Neuronal stem cell (in vitro differentiated cells): ENCODE measurements around the gene LGR5.
A peak's percentile ranks its signal among the peaks of the same experiment; 100 is the strongest.

Experiments
- DNase-seq: peaks from one replicate; pipeline ENCODE4 v3.0.0-alpha.2; 2013; ENCODE audit warnings: low spot score
- H2AFZ ChIP-seq: one replicate; pipeline ENCODE4 v1.6.1; 2013; ENCODE audit warnings: mild to moderate bottlenecking, low read length, inconsistent platforms
- H2AK5ac ChIP-seq: 2 replicates; pipeline ENCODE4 v1.6.1; 2013; ENCODE audit warnings: low read depth, mild to moderate bottlenecking, inconsistent platforms, low read length, moderate library complexity, mixed read lengths
- H2BK120ac ChIP-seq: 2 replicates; pipeline ENCODE4 v1.6.1; 2013; ENCODE audit warnings: low read depth, mild to moderate bottlenecking, inconsistent platforms, low read length, moderate library complexity, mixed read lengths
- H2BK12ac ChIP-seq: one replicate; pipeline ENCODE4 v1.6.1; 2013; ENCODE audit warnings: low read length, inconsistent platforms
- H2BK15ac ChIP-seq: 2 replicates; pipeline ENCODE4 v1.6.1; 2013; ENCODE audit warnings: mild to moderate bottlenecking, low read length, inconsistent platforms, mixed read lengths
- H2BK5ac ChIP-seq: one replicate; pipeline ENCODE4 v1.6.1; 2013; ENCODE audit warnings: inconsistent platforms, mild to moderate bottlenecking, low read length, moderate library complexity
- H3K14ac ChIP-seq: one replicate; pipeline ENCODE4 v1.6.1; 2013; ENCODE audit warnings: low read length, inconsistent platforms
- H3K18ac ChIP-seq: 2 replicates; pipeline ENCODE4 v1.6.1; 2013; ENCODE audit warnings: low read length, inconsistent platforms
- H3K23ac ChIP-seq: 2 replicates; pipeline ENCODE4 v1.6.1; 2013; ENCODE audit warnings: low read depth, mild to moderate bottlenecking, mixed read lengths, low read length, inconsistent platforms; ENCODE audit not compliant: poor library complexity
- H3K27ac ChIP-seq: replicated peaks from 3 replicates; pipeline ENCODE4 v1.5.1; 2013; ENCODE audit warnings: low read length, inconsistent platforms
- H3K27me3 ChIP-seq, 3 experiments: 2 replicates each; pipeline ENCODE4 v1.6.1; 2013; ENCODE audit warnings: low read length in 3 of 3, mild to moderate bottlenecking in 2 of 3, inconsistent platforms in 1 of 3, low read depth in 1 of 3, mixed read lengths in 1 of 3, moderate library complexity in 1 of 3; ENCODE audit not compliant: control insufficient read depth in 3 of 3, insufficient read depth in 3 of 3
- H3K36me3 ChIP-seq, 2 donors: replicated peaks in 1 of 2; 2 replicates each; pipeline ENCODE4 v1.6.1; 2013; ENCODE audit warnings: low read length in 2 of 2; ENCODE audit not compliant: control insufficient read depth in 2 of 2, insufficient read depth in 2 of 2
- H3K4ac ChIP-seq: 2 replicates; pipeline ENCODE4 v1.6.1; 2013; ENCODE audit warnings: inconsistent platforms, mild to moderate bottlenecking, low read length, moderate library complexity
- H3K4me1 ChIP-seq, 2 donors: 1 replicate in 1 of 2; 2 replicates in 1 of 2; pipeline ENCODE4 v1.6.1; 2013; ENCODE audit warnings: low read length in 2 of 2, low read depth in 1 of 2; ENCODE audit not compliant: control insufficient read depth in 2 of 2, insufficient read depth in 1 of 2
- H3K4me2 ChIP-seq: one replicate; pipeline ENCODE4 v1.6.1; 2013; ENCODE audit warnings: mild to moderate bottlenecking, low read length, inconsistent platforms; ENCODE audit not compliant: insufficient read depth, poor library complexity, severe bottlenecking
- H3K4me3 ChIP-seq, 2 donors: 2 replicates each; pipeline ENCODE4 v1.5.1; 2013; ENCODE audit warnings: low read length in 2 of 2, mild to moderate bottlenecking in 2 of 2, inconsistent platforms in 1 of 2, moderate library complexity in 1 of 2
- H3K79me1 ChIP-seq: one replicate; pipeline ENCODE4 v1.6.1; 2013; ENCODE audit warnings: low read depth, mild to moderate bottlenecking, inconsistent platforms, low read length, moderate library complexity
- H3K9ac ChIP-seq: one replicate; pipeline ENCODE4 v1.6.1; 2013; ENCODE audit warnings: mild to moderate bottlenecking, low read depth, low read length, inconsistent platforms; ENCODE audit not compliant: poor library complexity
- H3K9me3 ChIP-seq, 2 donors: replicated peaks in 1 of 2; 2 replicates each; pipeline versions ENCODE3 to v1.6.1; 2013; ENCODE audit warnings: low read length in 2 of 2, mild to moderate bottlenecking in 2 of 2, inconsistent platforms in 1 of 2, low read depth in 1 of 2, mixed read lengths in 1 of 2, moderate library complexity in 1 of 2; ENCODE audit not compliant: control insufficient read depth in 2 of 2, insufficient read depth in 1 of 2
- H4K8ac ChIP-seq: one replicate; pipeline ENCODE4 v1.6.1; 2013; ENCODE audit warnings: low read depth, mild to moderate bottlenecking, inconsistent platforms, low read length, moderate library complexity
- H4K91ac ChIP-seq: one replicate; pipeline ENCODE4 v1.6.1; 2013; ENCODE audit warnings: low read length, low read depth, mild to moderate bottlenecking, inconsistent platforms; ENCODE audit not compliant: poor library complexity
- WGBS, 2 donors: extraction: QIAGEN DNeasy Blood & Tissue Kit; methylation state at CpG; one replicate each; pipeline ENCODE4 v1.1.7; 2013; ENCODE audit warnings: missing lambda C conversion rate in 2 of 2, mixed read lengths in 1 of 2; ENCODE audit not compliant: insufficient read length in 2 of 2, insufficient replicate concordance in 1 of 2; ENCODE audit errors: extremely low coverage in 2 of 2; 5-methylcytosine and 5-hydroxymethylcytosine counted together

LGR5 gene

DNA sequence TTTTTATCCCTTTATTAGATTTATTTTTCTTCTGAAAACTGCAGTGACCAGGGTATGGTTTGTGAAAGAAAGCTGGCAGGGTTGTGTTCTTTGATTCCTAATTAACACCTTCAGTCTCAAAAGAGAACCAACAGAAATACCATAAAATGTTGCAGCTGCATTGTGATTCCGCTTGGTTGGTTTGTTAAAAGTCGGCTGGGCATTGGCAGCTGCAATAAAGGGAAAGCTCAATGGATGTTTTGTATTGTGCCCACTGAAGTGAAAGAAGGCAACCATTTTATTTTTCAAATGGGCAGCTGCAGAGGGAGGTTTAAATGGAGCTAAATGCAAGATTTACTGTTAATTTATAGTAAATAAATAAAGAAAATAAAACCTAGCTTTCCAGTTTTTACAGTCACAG lies 16.7 kb downstream of the LGR5 start:
- H3K9ac ChIP-seq = no peak overlapping the region
- H3K27me3 ChIP-seq = no peaks in the 10 kb centered on the region
- DNase-seq = peak; percentile 77
- no peaks in the 10 kb centered on the region for H3K36me3 ChIP-seq
- no peaks in the 10 kb centered on the region for H3K79me1 ChIP-seq
- no peak overlapping the region for H3K23ac ChIP-seq
- no peak overlapping the region for H2BK15ac ChIP-seq
- H3K27ac ChIP-seq = peak overlapping the region; percentile 61
- no peaks in the 10 kb centered on the region for H3K9me3 ChIP-seq
- H3K4ac ChIP-seq = no peak overlapping the region
- H3K4me3 ChIP-seq = no peak overlapping the region
- H3K4me1 ChIP-seq = peaks cover 17% of the 10 kb centered on the region in 2 donors
- no peak overlapping the region for H3K18ac ChIP-seq
- H2BK5ac ChIP-seq = no peak overlapping the region
- no peak overlapping the region for H4K91ac ChIP-seq
- H3K14ac ChIP-seq = no peak overlapping the region
- no peak overlapping the region for H2AK5ac ChIP-seq
- no peak overlapping the region for H4K8ac ChIP-seq
- H2BK12ac ChIP-seq = no peak overlapping the region
- no peak overlapping the region for H2BK120ac ChIP-seq
- WGBS, 2 donors = no CpG with 5 or more reads among the region's 2 CpGs
- peak overlapping the region; percentile 70 for H2AFZ ChIP-seq
- no peak overlapping the region for H3K4me2 ChIP-seq

- Histone ChIP-seq H3K4me2 (no peak overlapping the region), H3K4ac (no peak overlapping the region), H3K27me3 (no peaks in the 10 kb centered on the region), H3K23ac (no peak overlapping the region), H4K91ac (no peak overlapping the region), H3K9ac (no peak overlapping the region), H2BK15ac (no peak overlapping the region), H2BK5ac (no peak overlapping the region), H3K27ac (peak overlapping the region; percentile 61), H2BK12ac (no peak overlapping the region), H3K36me3 (no peaks in the 10 kb centered on the region), H3K14ac (no peak overlapping the region), H2AK5ac (no peak overlapping the region), H3K79me1 (no peaks in the 10 kb centered on the region), H3K18ac (no peak overlapping the region), H2BK120ac (no peak overlapping the region), H3K4me1 (peaks cover 17% of the 10 kb centered on the region in 2 donors), H3K4me3 (no peak overlapping the region), H2AFZ (peak overlapping the region; percentile 70), H3K9me3 (no peaks in the 10 kb centered on the region), H4K8ac (no peak overlapping the region)
- DNase-seq = no peak
- WGBS, 2 donors = no CpG with 5 or more reads among the region's 4 CpGs
Measured at GRCh38 chr12:71456990-71457389, 17.4 kb downstream of the LGR5 start.

- DNase-seq = no peak
- no peak overlapping the region for H3K18ac ChIP-seq
- peaks cover 10 to 17% of the 10 kb centered on the region in 2 donors for H3K4me1 ChIP-seq
- H2BK120ac ChIP-seq = no peak overlapping the region
- no peak overlapping the region for H2AFZ ChIP-seq
- H3K79me1 ChIP-seq = no peaks in the 10 kb centered on the region
- H2BK15ac ChIP-seq = no peak overlapping the region
- H3K14ac ChIP-seq = no peak overlapping the region
- no peak overlapping the region for H4K8ac ChIP-seq
- no peak overlapping the region for H3K9ac ChIP-seq
- WGBS, 2 donors = no CpG with 5 or more reads among the region's 4 CpGs
- no peak overlapping the region for H3K4ac ChIP-seq
- no peaks in the 10 kb centered on the region for H3K27me3 ChIP-seq
- H2BK12ac ChIP-seq = no peak overlapping the region
- no peak overlapping the region for H3K4me2 ChIP-seq
- H3K9me3 ChIP-seq = no peaks in the 10 kb centered on the region
- no peak overlapping the region for H2BK5ac ChIP-seq
- H3K27ac ChIP-seq = no peak overlapping the region
- H3K36me3 ChIP-seq = no peaks in the 10 kb centered on the region
- no peak overlapping the region for H3K23ac ChIP-seq
- H4K91ac ChIP-seq = no peak overlapping the region
- no peak overlapping the region for H3K4me3 ChIP-seq
- no peak overlapping the region for H2AK5ac ChIP-seq
Measured at GRCh38 chr12:71460318-71460717, 20.7 kb downstream of the LGR5 start.

- H3K27me3 ChIP-seq = no peaks in the 10 kb centered on the region
- no peak overlapping the region for H3K27ac ChIP-seq
- no peaks in the 10 kb centered on the region for H3K36me3 ChIP-seq
- H2AFZ ChIP-seq = no peak overlapping the region
- H3K18ac ChIP-seq = no peak overlapping the region
- H2BK12ac ChIP-seq = no peak overlapping the region
- no peaks in the 10 kb centered on the region for H3K9me3 ChIP-seq
- WGBS, 2 donors = no CpG with 5 or more reads among the region's 1 CpG
- no peak overlapping the region for H4K91ac ChIP-seq
- H2BK120ac ChIP-seq = no peak overlapping the region
- H3K4ac ChIP-seq = no peak overlapping the region
- DNase-seq = no peak
- no peak overlapping the region for H2BK5ac ChIP-seq
- H4K8ac ChIP-seq = no peak overlapping the region
- H3K14ac ChIP-seq = no peak overlapping the region
- H3K4me3 ChIP-seq = no peak overlapping the region
- H2AK5ac ChIP-seq = no peak overlapping the region
- no peak overlapping the region for H3K4me2 ChIP-seq
- peaks cover 9 to 15% of the 10 kb centered on the region in 2 donors for H3K4me1 ChIP-seq
- no peak overlapping the region for H2BK15ac ChIP-seq
- no peak overlapping the region for H3K23ac ChIP-seq
- no peaks in the 10 kb centered on the region for H3K79me1 ChIP-seq
- no peak overlapping the region for H3K9ac ChIP-seq
Measured at GRCh38 chr12:71460850-71461609, 21.4 kb downstream of the LGR5 start.
